Measurements from ENCODE around the gene SHISAL1.
"Not testable (repeated sequence)": the region's sequence is repeated elsewhere in the genome, so short reads cannot be mapped to it uniquely, and the experiment has no call there.

Gene SHISAL1

DNA sequence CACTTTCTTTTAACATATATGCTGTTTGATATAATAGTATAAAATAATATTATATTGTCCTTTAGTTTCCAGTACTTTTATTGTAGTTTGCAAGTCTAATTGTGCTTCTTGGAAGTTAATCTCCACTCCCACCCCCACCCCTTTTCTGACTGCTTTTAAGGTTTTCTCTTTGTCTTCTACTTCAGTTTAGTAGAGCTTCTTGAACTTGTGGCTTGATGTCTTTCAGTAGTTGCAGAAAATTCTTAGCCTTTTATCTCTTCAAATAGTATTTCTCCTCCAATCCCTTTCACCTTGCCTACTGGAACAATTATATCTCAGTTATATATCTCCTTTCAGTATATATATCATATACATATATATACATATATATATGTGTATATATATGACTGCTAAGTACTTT, 75.5 kb downstream of the SHISAL1 start:
- no peaks in the 10 kb centered on the region for H3K9me3 ChIP-seq (ENCODE audit: control insufficient read depth, low read length)
- no peak overlapping the region for H3K4me3 ChIP-seq (ENCODE audit: low read depth, low read length)
- no peaks in the 10 kb centered on the region for H3K27me3 ChIP-seq (ENCODE audit: control insufficient read depth, insufficient read depth, low read length)
- no peaks in the 10 kb centered on the region for H3K36me3 ChIP-seq (ENCODE audit: control insufficient read depth, insufficient read depth, low read length)
- H3K9ac ChIP-seq = no peak overlapping the region
- H2AFZ ChIP-seq = no peak overlapping the region
- no peaks in the 10 kb centered on the region for H3K79me2 ChIP-seq
- no peak for TF ChIP-seq CTCF (IDR thresholded peaks at IDR 0.05)
- no peak overlapping the region for H3K4me2 ChIP-seq (ENCODE audit: low read length)
- no peaks in the 10 kb centered on the region for H3K4me1 ChIP-seq
- no peak overlapping the region for H3K27ac ChIP-seq

- not testable (repeated sequence) for H3K27me3 ChIP-seq (ENCODE audit: control insufficient read depth, insufficient read depth, low read length); H3K27ac ChIP-seq; H3K4me1 ChIP-seq; H3K9ac ChIP-seq; H3K4me3 ChIP-seq (ENCODE audit: low read depth, low read length); H2AFZ ChIP-seq; H3K4me2 ChIP-seq (ENCODE audit: low read length); H3K79me2 ChIP-seq; H3K36me3 ChIP-seq (ENCODE audit: control insufficient read depth, insufficient read depth, low read length); H3K9me3 ChIP-seq (ENCODE audit: control insufficient read depth, low read length)
Observed at GRCh38 chr22:44234372-44234771, 78.4 kb downstream of the SHISAL1 start.

DNA sequence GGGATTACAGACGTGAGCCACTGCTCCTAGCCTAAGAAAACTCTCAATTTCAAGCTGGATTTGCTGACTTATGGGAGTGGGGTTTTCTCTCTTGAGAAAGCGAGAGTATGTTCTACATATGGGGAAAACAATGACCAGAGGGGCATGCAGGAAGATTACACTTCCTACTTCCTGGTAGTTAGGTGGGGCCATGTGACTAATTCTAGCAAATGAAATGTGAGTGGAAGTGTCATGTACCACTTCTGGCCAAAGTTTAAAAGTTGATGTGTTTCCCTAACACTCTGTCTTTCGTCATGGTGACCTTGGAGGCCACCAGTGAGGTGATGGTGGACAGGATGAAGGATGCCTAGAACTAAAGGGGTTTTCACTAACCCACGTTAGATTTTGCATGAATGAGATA, 81.5 kb downstream of the SHISAL1 start:
- H2AFZ ChIP-seq = no peak overlapping the region
- H3K9me3 ChIP-seq (ENCODE audit: control insufficient read depth, low read length) = no peaks in the 10 kb centered on the region
- H3K27ac ChIP-seq = no peak overlapping the region
- H3K79me2 ChIP-seq = no peaks in the 10 kb centered on the region
- H3K4me2 ChIP-seq (ENCODE audit: low read length) = no peak overlapping the region
- H3K9ac ChIP-seq = no peak overlapping the region
- no peaks in the 10 kb centered on the region for H3K36me3 ChIP-seq (ENCODE audit: control insufficient read depth, insufficient read depth, low read length)
- H3K27me3 ChIP-seq (ENCODE audit: control insufficient read depth, insufficient read depth, low read length) = no peaks in the 10 kb centered on the region
- no peak overlapping the region for H3K4me3 ChIP-seq (ENCODE audit: low read depth, low read length)
- no peaks in the 10 kb centered on the region for H3K4me1 ChIP-seq
- no peak for TF ChIP-seq CTCF (IDR thresholded peaks at IDR 0.05)

DNA sequence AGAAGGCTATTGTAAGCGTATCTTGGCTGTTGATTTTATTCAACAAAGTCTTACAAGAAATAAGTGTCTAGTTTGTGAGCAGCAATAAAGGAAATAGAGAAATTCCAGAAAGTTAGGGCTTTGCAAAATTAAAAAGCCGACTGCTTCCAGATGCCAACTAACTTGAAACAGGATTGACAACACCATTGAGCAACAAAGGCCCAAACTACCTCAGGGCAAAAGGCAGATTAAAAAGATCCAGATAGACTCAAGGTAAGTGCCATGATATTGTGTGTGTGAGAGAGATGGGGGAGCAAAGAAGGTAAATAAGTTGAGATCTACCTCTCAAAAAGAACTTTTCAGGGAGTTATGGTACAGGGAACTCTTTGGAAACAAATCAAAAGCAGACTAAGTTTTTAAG, 82.9 kb downstream of the SHISAL1 start:
- Histone ChIP-seq H3K4me1 (no peaks in the 10 kb centered on the region), H2AFZ (no peak overlapping the region), H3K4me3 (ENCODE audit: low read depth, low read length) (no peak overlapping the region), H3K9ac (no peak overlapping the region), H3K36me3 (ENCODE audit: control insufficient read depth, insufficient read depth, low read length) (no peaks in the 10 kb centered on the region), H3K27ac (no peak overlapping the region), H3K79me2 (no peaks in the 10 kb centered on the region), H3K9me3 (ENCODE audit: control insufficient read depth, low read length) (no peaks in the 10 kb centered on the region), H3K4me2 (ENCODE audit: low read length) (no peak overlapping the region), H3K27me3 (ENCODE audit: control insufficient read depth, insufficient read depth, low read length) (no peaks in the 10 kb centered on the region)
- TF ChIP-seq CTCF (IDR thresholded peaks at IDR 0.05) = no peak

DNA sequence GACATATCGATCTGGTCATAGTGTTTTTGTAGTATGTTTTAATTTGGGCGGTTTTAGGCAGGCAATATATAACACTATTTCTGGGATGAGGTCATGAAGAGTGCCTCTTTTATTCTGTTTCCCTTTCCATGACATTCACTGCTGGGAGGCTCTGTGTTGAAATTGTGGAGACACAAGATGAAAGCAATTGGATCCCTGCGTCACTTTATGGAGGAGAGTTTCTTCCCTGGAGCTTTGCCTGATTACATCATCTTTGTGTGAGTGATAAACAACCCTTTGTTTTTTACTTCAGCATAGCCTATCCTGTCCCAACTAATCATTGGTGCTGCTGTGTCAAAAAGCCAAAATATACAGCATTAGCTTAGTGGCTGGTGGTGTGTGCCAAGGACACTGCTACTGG, 83.4 kb downstream of the SHISAL1 start:
- Histone ChIP-seq H3K27ac (no peak overlapping the region), H3K79me2 (no peaks in the 10 kb centered on the region), H3K9ac (no peak overlapping the region), H3K9me3 (ENCODE audit: control insufficient read depth, low read length) (no peaks in the 10 kb centered on the region), H3K4me3 (ENCODE audit: low read depth, low read length) (no peak overlapping the region), H3K4me2 (ENCODE audit: low read length) (no peak overlapping the region), H3K4me1 (no peaks in the 10 kb centered on the region), H3K27me3 (ENCODE audit: control insufficient read depth, insufficient read depth, low read length) (no peaks in the 10 kb centered on the region), H2AFZ (no peak overlapping the region), H3K36me3 (ENCODE audit: control insufficient read depth, insufficient read depth, low read length) (no peaks in the 10 kb centered on the region)
- no peak for TF ChIP-seq CTCF (IDR thresholded peaks at IDR 0.05)
